ENCODE measurements around the gene ARRB1.

DNA sequence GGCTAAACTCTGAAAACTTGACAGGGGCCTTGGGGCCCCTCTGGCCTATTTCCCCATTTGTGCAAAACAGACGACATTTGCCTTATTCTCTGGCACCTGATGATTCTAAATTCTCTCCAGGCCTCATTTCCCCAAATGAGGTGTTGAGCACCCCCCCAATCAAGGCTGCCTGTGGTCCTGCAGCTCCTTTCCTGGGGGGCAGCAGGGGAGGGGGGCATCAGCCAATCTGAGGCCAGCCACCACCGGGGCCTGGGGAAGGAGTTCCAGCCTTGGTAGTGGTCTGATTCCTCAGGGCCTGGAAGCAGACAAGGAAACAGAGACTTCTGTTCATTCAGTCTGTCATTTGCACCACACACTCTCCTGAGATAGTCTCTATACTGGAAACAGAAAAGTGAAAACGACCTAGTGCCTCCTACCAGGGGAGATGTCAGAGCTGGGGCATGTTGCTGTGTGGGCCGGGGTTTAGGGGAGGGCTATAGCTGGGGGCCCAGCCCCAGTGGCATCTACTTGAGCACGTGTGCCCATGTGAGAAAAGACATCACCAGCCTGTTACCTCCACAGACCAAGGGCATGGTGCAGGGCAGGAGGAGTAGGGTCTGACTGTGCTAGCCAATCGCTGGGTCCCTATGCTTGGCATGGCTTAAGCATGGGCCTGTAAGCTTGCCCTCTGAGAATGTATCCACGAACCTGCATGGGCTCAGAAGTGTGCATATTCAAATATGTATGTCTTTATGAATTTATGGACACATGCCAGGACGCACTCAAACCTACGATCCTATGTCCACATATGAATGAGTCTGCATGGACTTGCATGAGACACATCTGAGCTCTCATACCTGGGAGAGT, 112.6 kb downstream of the ARRB1 start:
- TF ChIP-seq ATF2 (CRISPR knock-in tag; IDR thresholded peaks at IDR 0.05; ENCODE audit: borderline replicate concordance, low read depth) (no peak), USF2 (CRISPR knock-in tag; IDR thresholded peaks at IDR 0.05) (no peak), ERG (CRISPR knock-in tag; IDR thresholded peaks at IDR 0.05) (no peak), MAX (CRISPR knock-in tag; IDR thresholded peaks at IDR 0.05) (no peak), ZNF138 (CRISPR knock-in tag; conservative IDR thresholded peaks at IDR 0.05) (no peak), TCF7 (CRISPR knock-in tag; IDR thresholded peaks at IDR 0.05; ENCODE audit: low read depth) (no peak)
- TF ChIP-seq, protein P1, sequence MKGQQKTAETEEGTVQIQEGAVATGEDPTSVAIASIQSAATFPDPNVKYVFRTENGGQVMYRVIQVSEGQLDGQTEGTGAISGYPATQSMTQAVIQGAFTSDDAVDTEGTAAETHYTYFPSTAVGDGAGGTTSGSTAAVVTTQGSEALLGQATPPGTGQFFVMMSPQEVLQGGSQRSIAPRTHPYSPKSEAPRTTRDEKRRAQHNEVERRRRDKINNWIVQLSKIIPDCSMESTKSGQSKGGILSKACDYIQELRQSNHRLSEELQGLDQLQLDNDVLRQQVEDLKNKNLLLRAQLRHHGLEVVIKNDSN (CRISPR knock-in tag; IDR thresholded peaks at IDR 0.05): no peak
- TF ChIP-seq, protein P2, sequence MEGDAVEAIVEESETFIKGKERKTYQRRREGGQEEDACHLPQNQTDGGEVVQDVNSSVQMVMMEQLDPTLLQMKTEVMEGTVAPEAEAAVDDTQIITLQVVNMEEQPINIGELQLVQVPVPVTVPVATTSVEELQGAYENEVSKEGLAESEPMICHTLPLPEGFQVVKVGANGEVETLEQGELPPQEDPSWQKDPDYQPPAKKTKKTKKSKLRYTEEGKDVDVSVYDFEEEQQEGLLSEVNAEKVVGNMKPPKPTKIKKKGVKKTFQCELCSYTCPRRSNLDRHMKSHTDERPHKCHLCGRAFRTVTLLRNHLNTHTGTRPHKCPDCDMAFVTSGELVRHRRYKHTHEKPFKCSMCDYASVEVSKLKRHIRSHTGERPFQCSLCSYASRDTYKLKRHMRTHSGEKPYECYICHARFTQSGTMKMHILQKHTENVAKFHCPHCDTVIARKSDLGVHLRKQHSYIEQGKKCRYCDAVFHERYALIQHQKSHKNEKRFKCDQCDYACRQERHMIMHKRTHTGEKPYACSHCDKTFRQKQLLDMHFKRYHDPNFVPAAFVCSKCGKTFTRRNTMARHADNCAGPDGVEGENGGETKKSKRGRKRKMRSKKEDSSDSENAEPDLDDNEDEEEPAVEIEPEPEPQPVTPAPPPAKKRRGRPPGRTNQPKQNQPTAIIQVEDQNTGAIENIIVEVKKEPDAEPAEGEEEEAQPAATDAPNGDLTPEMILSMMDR (IDR thresholded peaks at IDR 0.05): no peak
